Hypothalamus (tissue), 51 donors: ENCODE measurements around the gene PITPNM1.
"Not testable (repeated sequence)": the region's sequence is repeated elsewhere in the genome, so short reads cannot be mapped to it uniquely, and the experiment has no call there.

Experiments
- DNase-seq, 51 donors: peaks; one replicate each; lab custom pipeline; 2025; lab: John Stamatoyannopoulos, UW

The PITPNM1 gene

GRCh38 chr11:67491276-67492068, 13.7 kb downstream of the PITPNM1 start:
- no peak for DNase-seq

GRCh38 chr11:67490727-67491065, 14.5 kb downstream of the PITPNM1 start:
- DNase-seq: no peak

DNA sequence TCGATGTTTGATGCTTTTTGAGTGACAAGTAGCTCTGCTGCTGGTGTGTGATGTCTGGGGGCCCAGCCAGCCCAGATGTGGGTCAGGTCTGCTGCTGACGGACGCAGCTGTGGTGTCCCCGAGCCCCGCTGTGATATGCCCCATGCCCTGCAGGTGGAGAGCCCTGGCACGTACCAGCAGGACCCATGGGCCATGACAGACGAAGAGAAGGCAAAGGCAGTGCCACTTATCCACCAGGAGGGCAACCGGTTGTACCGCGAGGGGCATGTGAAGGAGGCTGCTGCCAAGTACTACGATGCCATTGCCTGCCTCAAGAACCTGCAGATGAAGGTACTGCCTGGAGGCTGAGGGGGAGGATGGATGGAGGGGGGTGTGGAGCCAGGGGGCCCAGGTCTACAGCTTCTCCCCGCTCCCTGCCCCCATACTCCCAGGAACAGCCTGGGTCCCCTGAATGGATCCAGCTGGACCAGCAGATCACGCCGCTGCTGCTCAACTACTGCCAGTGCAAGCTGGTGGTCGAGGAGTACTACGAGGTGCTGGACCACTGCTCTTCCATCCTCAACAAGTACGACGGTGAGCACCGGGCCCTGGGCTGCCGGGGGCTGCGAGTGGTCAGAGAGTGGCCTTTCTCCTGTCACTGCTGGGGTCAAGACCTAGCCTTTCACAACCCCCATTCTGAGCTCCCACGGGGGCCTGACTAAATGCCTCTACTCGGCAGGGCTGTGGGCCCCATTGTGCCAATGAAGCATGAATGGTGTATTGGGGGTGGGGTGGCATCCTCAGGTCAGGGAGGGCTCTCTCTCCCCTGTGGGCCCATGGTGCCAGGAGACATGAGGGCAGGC, 15.1 kb downstream of the PITPNM1 start:
- DNase-seq: no peak

- no peak for DNase-seq
These were observed 15.8 kb downstream of the PITPNM1 start for GRCh38 chr11:67489203-67489884.

- DNase-seq: no peak
These were observed 18.5 kb downstream of the PITPNM1 start for GRCh38 chr11:67486481-67487195.

GRCh38 chr11:67485873-67486361, 19.2 kb downstream of the PITPNM1 start:
- not testable (repeated sequence) for DNase-seq

DNA sequence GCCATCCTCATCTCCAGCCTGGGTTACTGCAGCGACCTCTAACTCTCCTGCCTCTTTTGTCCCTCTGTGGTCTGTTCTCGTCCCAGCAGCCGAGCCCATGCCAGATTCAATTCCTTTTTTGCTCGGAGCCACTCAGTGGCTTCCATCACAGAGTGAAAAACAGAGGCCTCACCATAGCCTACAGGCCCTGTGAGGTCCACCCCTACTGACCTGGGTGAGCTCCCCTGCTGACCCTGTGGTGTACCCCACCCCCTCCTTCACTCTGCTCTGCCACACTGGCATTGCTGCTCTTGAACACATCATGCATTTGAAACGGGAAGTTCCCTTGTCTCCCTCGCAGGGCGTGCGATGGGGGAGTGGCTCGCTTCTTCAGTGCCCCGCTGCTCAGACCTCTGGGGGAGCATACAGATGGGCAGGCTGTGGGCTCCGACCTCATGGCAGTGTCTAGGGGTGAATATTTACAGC, 20.3 kb downstream of the PITPNM1 start:
- DNase-seq: peak in 6 of 51 donors; percentile 15 to 36 (median 22)

DNA sequence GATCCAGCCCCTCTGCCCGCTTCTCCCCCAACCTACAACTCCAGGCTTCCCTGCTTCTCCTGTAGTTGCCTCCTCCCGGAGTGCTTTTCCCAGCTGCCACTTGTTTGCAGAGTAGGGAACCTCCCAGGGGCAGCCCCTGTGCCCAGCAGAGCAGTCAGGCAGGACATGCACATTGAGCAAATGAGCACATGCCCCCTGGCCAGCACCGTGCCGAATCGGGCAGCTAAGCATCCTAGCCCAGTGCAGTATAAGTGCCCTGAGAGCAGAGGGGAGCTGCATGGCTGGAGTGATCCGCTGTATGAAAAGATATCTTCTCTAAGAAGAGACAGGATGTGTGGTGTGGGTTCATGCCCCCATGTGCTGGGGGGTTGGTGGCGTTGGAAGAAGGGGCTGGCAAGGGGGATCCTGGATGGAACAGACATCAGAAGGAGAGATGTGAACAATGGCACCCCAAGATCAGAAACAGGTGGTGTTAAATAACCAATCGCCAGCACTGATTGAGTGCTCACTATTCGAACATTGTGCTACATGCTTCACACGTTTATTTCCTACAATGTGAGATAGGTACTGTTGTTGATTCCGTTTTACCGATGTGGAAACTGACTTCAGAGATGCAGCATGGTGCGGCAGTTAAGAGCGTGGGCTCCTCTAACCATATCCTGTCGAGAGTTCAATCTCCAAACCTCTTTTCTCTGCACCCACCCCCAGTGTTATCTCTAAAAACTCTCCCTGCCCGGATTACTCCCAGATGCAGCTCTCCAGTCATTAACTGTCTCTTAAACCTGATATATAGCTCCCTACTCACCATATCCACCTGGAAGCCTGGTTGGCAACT, 21.1 kb downstream of the PITPNM1 start:
- no peak for DNase-seq

GRCh38 chr11:67482827-67483798, 22.1 kb downstream of the PITPNM1 start, which contains the start of gene AIP:
TSS of gene AIP (plus strand) at chr11:67483026. CDS start at chr11:67483159, 133 bp downstream.
- DNase-seq: peak; percentile 81 to 100 (median 95)

DNA sequence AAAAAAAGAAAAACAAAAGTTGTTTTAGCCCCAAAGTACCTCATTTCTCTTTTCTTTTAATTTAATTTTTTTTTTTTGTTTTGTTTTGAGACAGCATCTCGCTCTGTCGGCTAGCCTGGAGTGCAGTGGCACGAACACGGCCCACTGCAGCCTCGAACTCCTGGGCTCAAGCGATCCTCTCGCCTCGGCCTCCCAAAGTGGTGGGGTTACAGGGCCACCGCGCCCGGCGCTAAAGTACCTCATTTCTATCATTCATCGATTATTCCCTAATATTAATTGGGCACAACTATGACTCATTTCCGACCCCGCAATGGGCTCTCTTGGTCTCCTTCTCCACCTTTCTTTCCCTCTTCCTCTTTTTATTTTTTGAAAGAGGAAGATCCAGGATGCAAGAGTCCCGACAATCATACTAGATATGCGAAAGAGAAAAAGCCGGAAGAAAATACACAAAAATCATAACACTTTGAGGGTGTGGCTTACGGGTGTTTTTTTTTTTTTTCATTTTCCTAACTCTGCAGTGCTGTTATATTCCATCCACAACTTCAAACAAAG, 22.8 kb downstream of the PITPNM1 start:
- peak in 1 of 51 donors; percentile 44 for DNase-seq

DNA sequence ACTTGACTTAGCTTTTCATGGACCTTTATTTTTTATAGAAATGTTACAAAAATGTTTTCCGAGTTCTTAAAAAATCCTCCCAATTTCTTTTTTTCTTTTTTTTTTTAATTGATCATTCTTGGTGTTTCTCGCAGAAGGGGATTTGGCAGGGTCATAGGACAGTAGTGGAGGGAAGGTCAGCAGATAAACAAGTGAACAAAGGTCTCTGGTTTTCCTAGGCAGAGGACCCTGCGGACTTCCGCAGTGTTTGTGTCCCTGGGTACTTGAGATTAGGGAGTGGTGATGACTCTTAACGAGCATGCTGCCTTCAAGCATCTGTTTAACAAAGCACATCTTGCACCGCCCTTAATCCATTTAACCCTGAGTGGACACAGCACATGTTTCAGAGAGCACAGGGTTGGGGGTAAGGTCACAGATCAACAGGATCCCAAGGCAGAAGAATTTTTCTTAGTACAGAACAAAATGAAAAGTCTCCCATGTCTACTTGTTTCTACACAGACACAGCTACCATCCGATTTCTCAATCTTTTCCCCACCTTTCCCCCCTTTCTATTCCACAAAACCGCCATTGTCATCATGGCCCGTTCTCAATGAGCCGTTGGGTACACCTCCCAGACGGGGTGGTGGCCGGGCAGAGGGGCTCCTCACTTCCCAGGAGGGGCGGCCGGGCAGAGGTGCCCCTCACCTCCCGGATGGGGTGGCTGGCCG, 27.7 kb downstream of the PITPNM1 start:
- not testable (repeated sequence) for DNase-seq

GRCh38 chr11:67476692-67477091, 28.5 kb downstream of the PITPNM1 start:
- DNase-seq: not testable (repeated sequence)

DNA sequence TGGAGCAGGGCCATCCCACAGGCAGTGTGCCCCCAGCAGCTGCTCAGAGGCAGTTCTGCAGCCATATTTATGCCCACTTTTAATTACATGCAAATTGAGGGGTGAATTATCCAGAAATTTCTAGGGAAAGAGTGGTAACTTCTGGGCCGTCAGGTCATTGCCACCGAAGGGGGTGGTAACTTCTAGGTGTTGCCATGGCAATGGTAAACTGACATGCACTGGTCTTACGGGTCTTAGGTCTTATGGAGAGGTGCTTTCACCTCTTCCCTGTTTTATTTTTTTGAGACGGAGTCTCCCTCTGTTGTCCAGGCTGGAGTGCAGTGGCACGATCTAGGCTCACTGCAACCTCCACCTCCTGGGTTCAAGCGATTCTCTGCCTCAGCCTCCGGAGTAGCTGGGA, 32.3 kb downstream of the PITPNM1 start:
- no peak for DNase-seq

DNA sequence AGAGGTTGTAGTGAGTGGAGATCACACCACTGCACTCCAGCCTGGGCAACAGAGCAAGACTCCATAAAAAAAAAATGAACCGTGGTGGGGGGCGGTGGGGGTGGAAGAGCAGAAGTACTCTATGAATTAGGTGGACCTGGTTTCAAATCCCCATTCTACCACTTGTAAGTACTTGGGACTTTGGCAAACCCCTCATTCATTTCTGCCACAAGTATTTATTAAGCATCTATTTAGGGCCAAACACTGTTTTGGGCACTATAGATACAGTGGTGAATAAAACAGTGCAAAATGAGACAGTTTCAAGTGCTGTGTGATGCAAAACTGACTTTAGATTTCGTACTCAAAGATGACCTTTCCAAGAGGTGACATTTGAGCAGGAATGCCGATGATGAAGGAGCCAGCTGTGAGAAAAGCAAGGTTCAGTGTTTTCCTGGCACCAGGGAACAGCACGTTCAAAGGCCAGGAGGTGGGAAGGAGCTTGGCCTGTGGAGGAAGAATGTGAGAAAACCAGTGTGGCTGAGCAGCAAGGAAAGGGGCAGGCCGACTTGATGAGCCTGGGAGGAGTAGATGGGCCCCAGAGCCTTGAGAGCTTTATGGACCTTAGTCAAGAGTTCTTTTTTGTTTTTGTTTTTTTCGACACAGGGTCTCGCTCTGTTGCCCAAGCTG, 34.7 kb downstream of the PITPNM1 start:
- no peak for DNase-seq

- DNase-seq: no peak
These were observed 35.7 kb downstream of the PITPNM1 start for GRCh38 chr11:67469508-67469811.

GRCh38 chr11:67468759-67469507, 36.2 kb downstream of the PITPNM1 start, which contains the start of gene TMEM134:
TSS of gene TMEM134 (minus strand) at chr11:67469251. CDS start at chr11:67469192, 59 bp downstream.
- DNase-seq: peak; percentile 36 to 96 (median 90)
